ENCODE results near the gene CORIN. TPM values are rescaled to one million over a fixed set of nuclear protein-coding genes. Genes with fewer than 3 reads are reported as not detected.

Gene CORIN
- total and polyA plus RNA-seq, 2 of the 4 experiments (the other 2 are of a cell fraction), result 20.3 to 24.7 TPM

- intact Hi-C loops (cut with micrococcal nuclease) (no loop called here), in situ Hi-C loops (cut with MboI; ENCODE audit: low sequenced_read_pairs) (no loop called here), dilution Hi-C loops (cut with HindIII; ENCODE audit: low sequenced_read_pairs, unreplicated experiment) (no loop called here)
- Histone ChIP-seq H2BK5ac (ENCODE audit: low read depth, low read length, poor library complexity, severe bottlenecking) (no peak overlapping the region), H3K4me1 (ENCODE audit: control insufficient read depth, insufficient read depth, low read length) (no peaks in the 10 kb centered on the region), H3K36me3 (ENCODE audit: control insufficient read depth, insufficient read depth, low read length) (no peaks in the 10 kb centered on the region), H3K4me3 (ENCODE audit: insufficient read depth, low read depth, low read length) (no peak overlapping the region), H2AK5ac (ENCODE audit: low read depth, low read length) (no peak overlapping the region), H3K9ac (ENCODE audit: low read depth, low read length) (no peak overlapping the region), H4K91ac (ENCODE audit: insufficient read depth, low read depth, low read length) (no peak overlapping the region), H3K9me1 (ENCODE audit: insufficient read depth, low read length) (no peaks in the 10 kb centered on the region), H3K4ac (ENCODE audit: low read depth, low read length) (no peak overlapping the region), H2BK20ac (ENCODE audit: low read depth, low read length) (no peak overlapping the region), H3K9me3 (ENCODE audit: control insufficient read depth, insufficient read depth, low read length) (no peaks in the 10 kb centered on the region), H4K20me1 (ENCODE audit: insufficient read depth, low read length) (no peaks in the 10 kb centered on the region), H2BK120ac (ENCODE audit: low read depth, low read length) (no peak overlapping the region), H3K23ac (ENCODE audit: low read depth, low read length) (no peak overlapping the region), H3K79me1 (ENCODE audit: low read depth in 1 of 2, low read length in 2 of 2) (no peaks in the 10 kb centered on the region), H4K8ac (ENCODE audit: low read depth in 2 of 2, low read length in 2 of 2) (no peak overlapping the region), H4K5ac (ENCODE audit: low read depth, low read length) (no peak overlapping the region), H2AFZ (replicated peaks; ENCODE audit: low read length, poor library complexity) (no peak overlapping the region), H2AK9ac (replicated peaks; ENCODE audit: low read depth, low read length, poor library complexity) (no peak overlapping the region), H3K27ac (ENCODE audit: insufficient read depth, low read length) (no peak overlapping the region), H3K27me3 (ENCODE audit: control insufficient read depth, insufficient read depth, low read length) (no peaks in the 10 kb centered on the region; the same call in none of the 2 replicates), H3K14ac (replicated peaks; ENCODE audit: low read depth, low read length) (no peak overlapping the region), H3K18ac (ENCODE audit: low read depth, low read length) (no peak overlapping the region), H3K4me2 (ENCODE audit: low read depth, low read length) (no peak overlapping the region), H3K56ac (ENCODE audit: extremely low read depth, insufficient read depth, low read length) (no peak overlapping the region), H2BK15ac (ENCODE audit: low read depth, low read length) (no peak overlapping the region)
- ATAC-seq (ENCODE audit: low read depth), result peak; percentile 21; the same call in 1 of the 2 replicates
- WGBS, 2 experiments (ENCODE audit: extremely low coverage in 2 of 2, insufficient read length in 1 of 2), result no CpG with 5 or more reads among the region's 6 CpGs
- no peak for TF ChIP-seq FOS (IDR thresholded peaks at IDR 0.05; ENCODE audit: low read depth, low read length)
- no peak for TF ChIP-seq MAFK (IDR thresholded peaks at IDR 0.05; ENCODE audit: low read depth, low read length)
- no peak for TF ChIP-seq MXI1 (IDR thresholded peaks at IDR 0.05; ENCODE audit: borderline replicate concordance, low read depth, low read length)
- TF ChIP-seq CEBPB (IDR thresholded peaks at IDR 0.05; ENCODE audit: low read depth, low read length), result peak; percentile 13; the same call in 1 of the 2 replicates
- POLR2A ChIA-PET (ENCODE audit: unreplicated experiment), result no interaction called here
- CTCF ChIA-PET, result no interaction called here
- no TSS peak for BruUV-seq (replicated peaks)
- DNase-seq, result peak; percentile 11
These were observed 108.7 kb downstream of the CORIN start for GRCh38 chr4:47729131-47729680.
